NCI-H1092 (cell line): ENCODE measurements around the gene ALG14.

Experiments
- DNase-seq: peaks from one replicate; lab custom pipeline; 2025; lab: John Stamatoyannopoulos, UW

The ALG14 gene

DNA sequence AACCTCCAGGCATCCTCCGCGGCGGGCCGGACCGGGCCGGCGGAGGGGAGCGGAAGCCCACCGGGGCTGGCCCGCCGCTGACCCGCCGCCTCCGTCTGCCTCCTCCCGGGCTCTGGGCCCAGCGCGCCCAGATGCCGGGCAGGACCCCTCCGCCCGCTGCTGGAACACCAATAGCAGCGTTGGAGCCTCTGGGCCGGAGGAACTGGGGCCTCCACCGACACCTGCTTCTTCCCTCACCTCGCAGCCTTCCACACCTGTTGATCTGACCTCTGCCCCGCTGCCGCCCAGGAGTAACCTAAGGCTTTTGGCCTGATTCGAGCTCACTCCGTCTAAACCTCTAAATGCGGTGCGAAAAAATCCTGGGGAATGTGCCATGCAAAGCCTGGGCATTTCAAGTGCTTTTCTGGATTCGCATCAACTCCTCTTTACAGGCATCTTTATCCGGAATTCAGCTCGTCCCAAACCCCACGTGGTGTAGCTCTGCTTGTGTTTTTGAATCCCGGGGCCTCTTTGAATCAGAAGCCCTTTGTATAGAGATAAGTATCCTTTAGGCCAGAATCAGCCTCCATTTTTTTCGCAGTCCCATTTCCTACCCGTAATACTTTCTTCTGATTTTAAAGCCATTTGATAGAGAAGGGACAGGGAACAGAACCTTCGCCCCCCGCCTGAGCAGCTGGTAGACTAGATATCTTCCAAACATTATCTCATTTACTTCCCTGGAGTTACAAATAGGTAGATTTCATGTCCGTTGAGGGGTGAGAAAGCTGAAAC lies 145.2 kb downstream of the ALG14 start:
- DNase-seq = no peak

DNA sequence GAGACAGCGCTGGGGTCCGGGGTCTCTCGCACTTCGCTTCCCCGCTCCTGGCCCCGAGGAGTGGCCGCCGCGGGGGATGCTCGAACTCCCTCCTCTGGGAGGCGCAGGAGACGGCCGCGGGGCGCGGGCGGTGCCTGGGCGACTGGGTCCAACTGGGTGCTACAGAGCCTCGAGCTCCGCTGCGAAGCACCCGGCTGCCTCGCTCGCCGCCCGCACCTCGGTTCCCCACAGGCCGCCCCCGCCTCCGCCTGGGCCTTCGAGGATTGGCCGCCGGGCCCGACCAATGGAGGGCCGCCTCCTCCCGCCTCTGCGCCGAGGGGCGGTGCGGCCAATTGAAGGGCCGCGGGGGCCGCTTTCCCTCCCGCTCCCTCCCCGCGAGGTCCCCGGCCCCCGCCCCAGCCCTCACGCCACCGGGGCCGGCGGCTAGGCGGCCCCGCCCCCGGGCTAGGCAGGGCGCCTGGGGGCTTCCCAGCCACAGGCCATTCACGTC lies 145.8 kb downstream of the ALG14 start, which contains the start of gene CNN3:
Gene CNN3, minus strand, starts transcription at position 196 of the 490 bp plus-strand sequence. CDS start 216 bp downstream, outside the sequence.
- peak; percentile 91 for DNase-seq

DNA sequence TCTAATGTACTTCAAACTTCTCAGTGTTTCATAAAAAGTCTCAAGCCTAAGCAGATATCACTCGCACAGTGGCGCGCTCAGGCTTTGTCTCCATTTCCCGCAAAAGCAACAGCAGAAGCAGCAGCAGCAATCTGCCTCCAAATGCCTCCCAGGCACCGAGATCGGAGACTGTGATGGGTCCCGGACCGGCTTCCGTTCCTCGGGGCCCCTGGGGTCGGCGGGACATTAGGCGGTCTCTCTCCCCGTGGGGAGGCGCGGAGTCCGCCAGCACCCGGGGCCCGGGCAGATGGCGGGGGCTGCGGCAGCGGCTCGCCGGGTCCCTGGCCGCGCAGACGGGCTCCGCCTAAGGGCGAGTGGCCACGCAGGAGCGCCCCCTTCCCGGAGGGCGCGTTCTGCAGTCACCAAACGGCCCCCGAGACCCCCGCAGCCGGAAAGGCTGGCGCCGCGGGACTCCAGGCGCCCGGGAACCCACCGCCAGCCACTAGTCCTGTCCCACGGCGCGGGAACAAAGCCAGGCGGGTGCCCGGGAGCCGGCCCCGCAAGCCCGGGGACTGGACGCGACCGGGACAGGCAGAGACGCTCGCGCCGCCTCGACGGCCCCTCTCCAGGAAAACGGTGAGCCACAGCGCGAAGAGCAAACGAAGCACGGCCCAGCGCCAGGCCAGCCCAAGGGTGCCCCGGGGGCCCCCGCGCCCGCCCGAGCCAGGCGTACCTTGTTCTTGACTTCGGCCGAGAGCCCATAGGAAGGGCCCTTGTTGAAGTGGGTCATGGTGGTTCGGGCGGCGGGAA lies 146.4 kb downstream of the ALG14 start:
- peak; percentile 45 for DNase-seq

DNA sequence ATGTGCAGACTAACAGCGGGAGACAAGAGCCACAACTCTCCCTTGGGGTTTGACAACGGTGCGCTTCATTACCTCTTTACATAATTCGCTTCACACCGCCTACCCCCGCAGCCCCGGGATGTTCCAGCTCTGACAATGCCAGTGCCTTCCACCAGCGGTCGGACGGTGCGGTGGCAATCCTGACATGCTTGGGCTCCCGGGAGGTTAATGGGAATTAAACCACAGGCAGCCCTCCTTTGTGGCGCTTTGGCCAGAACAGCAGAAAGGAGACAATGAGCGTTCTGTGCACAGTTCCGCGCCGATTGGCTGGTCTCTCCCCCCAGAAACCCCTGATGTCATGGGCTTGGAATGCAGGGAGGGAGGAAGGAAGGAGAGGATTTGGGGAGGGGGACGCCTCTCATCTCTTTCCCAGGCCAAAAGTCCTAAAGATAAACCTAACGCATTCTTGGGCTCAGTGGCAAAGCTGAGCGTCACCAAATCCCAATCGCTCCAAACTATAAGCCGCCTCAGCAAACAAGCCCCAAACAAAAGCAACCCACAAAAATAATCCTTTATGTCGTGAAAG lies 147.1 kb downstream of the ALG14 start:
- DNase-seq = peak; percentile 64

DNA sequence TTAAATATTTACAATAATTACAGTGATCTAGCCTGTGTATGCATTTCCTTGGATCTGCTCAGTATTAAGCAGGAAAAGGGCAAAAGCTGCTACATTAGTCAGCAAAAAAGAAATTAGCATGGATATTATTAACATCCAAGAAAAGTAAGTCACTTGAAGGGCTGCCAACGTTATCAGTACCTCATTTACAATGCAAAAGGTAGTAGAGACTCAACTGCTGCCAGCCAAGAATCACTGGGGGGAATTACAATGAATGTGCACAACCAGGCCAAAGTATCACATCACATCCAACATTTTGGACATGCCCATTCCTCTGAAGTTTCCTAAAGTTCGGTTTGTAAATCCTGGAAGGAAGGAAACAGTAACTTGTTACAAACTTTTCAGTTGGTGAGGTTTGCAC lies 147.7 kb downstream of the ALG14 start:
- no peak for DNase-seq
